Measurements from ENCODE around the gene KCNMA1. TPM values are rescaled to one million over a fixed set of nuclear protein-coding genes. Genes with fewer than 3 reads are reported as not detected.

The KCNMA1 gene
- total and polyA plus RNA-seq, 9 of the 15 experiments (the other 6 are each of a cell fraction or from before 2014, with no cell fraction given): 0.01 to 0.95 (median 0.15) TPM; not detected in 4

GRCh38 chr10:77223526-77224460 lies 413.8 kb downstream of the KCNMA1 start:
- H3K9me1 ChIP-seq (ENCODE audit: control insufficient read depth, insufficient read depth, low read length): no peaks in the 10 kb centered on the region
- FAIRE-seq (no peak), ATAC-seq (no peak), DNase-seq (ENCODE audit: extremely low read depth in 1 of 4, low spot score in 3 of 4) (no peak)
- ChIA-PET CTCF (ENCODE audit: low intra/inter-chr PET ratio) (no interaction called here), POLR2A (interaction anchor here (0.6 kb wide), 2 partner anchors 29 to 674 kb away, joined by 3 to 4 read pairs; no protein-coding TSS in a partner anchor)
- no peaks in the 10 kb centered on the region for H4K20me1 ChIP-seq (replicated peaks; ENCODE audit: control insufficient read depth, insufficient read depth, low read length)
- no peak overlapping the region for H3K9ac ChIP-seq (ENCODE audit: insufficient read depth in 1 of 2, low read depth in 2 of 2, low read length in 2 of 2)
- no peak for TF ChIP-seq KDM4B (IDR thresholded peaks at IDR 0.05; ENCODE audit: borderline replicate concordance in 2 of 2, low read depth in 1 of 2)
- in situ Hi-C loops (cut with MboI) (no loop called here), intact Hi-C loops (cut with micrococcal nuclease) (no loop called here)
- H3K4me3 ChIP-seq: no peak overlapping the region
- no peak overlapping the region for H3K27ac ChIP-seq (ENCODE audit: extremely low read depth, low read depth, low read length)
- no peaks in the 10 kb centered on the region for H3K9me3 ChIP-seq (replicated peaks; ENCODE audit: control insufficient read depth, insufficient read depth, low read depth, low read length)
- under 1% methylated on average over 9 of the region's 9 CpGs for WGBS (ENCODE audit: insufficient coverage, low coverage, missing lambda C conversion rate)
- no peak overlapping the region for H2AFZ ChIP-seq (ENCODE audit: low read depth, low read length)
- no TSS peak for BruUV-seq (replicated peaks)
- no peaks in the 10 kb centered on the region; a peak in 1 of 5 replicates for H3K27me3 ChIP-seq (ENCODE audit: control insufficient read depth in 2 of 2, insufficient read depth in 2 of 2, low read length in 2 of 2)
- H3K4me1 ChIP-seq (replicated peaks in 1 of 2; ENCODE audit: control insufficient read depth in 2 of 2, insufficient read depth in 2 of 2, low read length in 2 of 2): no peaks in the 10 kb centered on the region
- H3K79me2 ChIP-seq (ENCODE audit: control insufficient read depth, insufficient read depth, low read length): no peaks in the 10 kb centered on the region
- H3K36me3 ChIP-seq (ENCODE audit: control insufficient read depth, insufficient read depth, low read length): no peaks in the 10 kb centered on the region
- H3K4me2 ChIP-seq (ENCODE audit: insufficient read depth, low read length): no peak overlapping the region

- Histone ChIP-seq H3K4me3 (no peak overlapping the region), H4K20me1 (replicated peaks; ENCODE audit: control insufficient read depth, insufficient read depth, low read length) (no peaks in the 10 kb centered on the region), H3K9me1 (ENCODE audit: control insufficient read depth, insufficient read depth, low read length) (no peaks in the 10 kb centered on the region), H3K4me1 (replicated peaks in 1 of 2; ENCODE audit: control insufficient read depth in 2 of 2, insufficient read depth in 2 of 2, low read length in 2 of 2) (no peaks in the 10 kb centered on the region), H3K4me2 (ENCODE audit: insufficient read depth, low read length) (no peak overlapping the region), H3K9ac (ENCODE audit: insufficient read depth in 1 of 2, low read depth in 2 of 2, low read length in 2 of 2) (no peak overlapping the region), H3K79me2 (ENCODE audit: control insufficient read depth, insufficient read depth, low read length) (no peaks in the 10 kb centered on the region), H3K9me3 (replicated peaks; ENCODE audit: control insufficient read depth, insufficient read depth, low read depth, low read length) (no peaks in the 10 kb centered on the region), H2AFZ (ENCODE audit: low read depth, low read length) (no peak overlapping the region), H3K36me3 (ENCODE audit: control insufficient read depth, insufficient read depth, low read length) (no peaks in the 10 kb centered on the region), H3K27me3 (ENCODE audit: control insufficient read depth in 2 of 2, insufficient read depth in 2 of 2, low read length in 2 of 2) (no peaks in the 10 kb centered on the region; a peak in 1 of 5 replicates), H3K27ac (ENCODE audit: extremely low read depth, low read depth, low read length) (no peak overlapping the region)
- no TSS peak for BruUV-seq (replicated peaks)
- 0% methylated on average over 2 of the region's 2 CpGs for WGBS (ENCODE audit: insufficient coverage, low coverage, missing lambda C conversion rate)
- intact Hi-C loops (cut with micrococcal nuclease) (no loop called here), in situ Hi-C loops (cut with MboI) (no loop called here)
- ATAC-seq: no peak
- CTCF ChIA-PET (ENCODE audit: low intra/inter-chr PET ratio): no interaction called here
- no peak for FAIRE-seq
- POLR2A ChIA-PET: interaction anchor here (0.6 kb wide), 2 partner anchors 24 to 28 kb away, joined by 3 read pairs; no protein-coding TSS in a partner anchor
- DNase-seq (ENCODE audit: extremely low read depth in 1 of 4, low spot score in 3 of 4): no peak
- no peak for TF ChIP-seq ZNF589 (CRISPR knock-in tag; IDR thresholded peaks at IDR 0.05; ENCODE audit: low read depth)
- TF ChIP-seq TAF7 (tag; IDR thresholded peaks at IDR 0.05): no peak
- TF ChIP-seq GATAD2B (IDR thresholded peaks at IDR 0.05; ENCODE audit: borderline replicate concordance): no peak
- TF ChIP-seq ILK (tag; IDR thresholded peaks at IDR 0.05; ENCODE audit: borderline replicate concordance, low read depth): no peak
- TF ChIP-seq ZNF764 (CRISPR knock-in tag; IDR thresholded peaks at IDR 0.05; ENCODE audit: low read depth): no peak
These were observed 417.5 kb downstream of the KCNMA1 start for GRCh38 chr10:77220150-77220549.
